NCI-H1694 (cell line): ENCODE measurements around the gene SETDB2.
A peak's percentile ranks its signal among the peaks of the same experiment; 100 is the strongest.
"Not testable (repeated sequence)": the region's sequence is repeated elsewhere in the genome, so short reads cannot be mapped to it uniquely, and the experiment has no call there.

Source experiments
- DNase-seq: peaks from one replicate; lab custom pipeline; 2025; lab: John Stamatoyannopoulos, UW

The SETDB2 gene

GRCh38 chr13:49476529-49476928, 32.5 kb downstream of the SETDB2 start:
- DNase-seq, result no peak

GRCh38 chr13:49481788-49482187, 37.7 kb downstream of the SETDB2 start:
- DNase-seq, result no peak

GRCh38 chr13:49488563-49488962, 44.5 kb downstream of the SETDB2 start:
- DNase-seq, result no peak

GRCh38 chr13:49494645-49495044, 50.6 kb downstream of the SETDB2 start:
- no peak for DNase-seq

GRCh38 chr13:49495783-49496762, 52.0 kb downstream of the SETDB2 start, which contains the start of gene PHF11:
TSS of gene PHF11 (plus strand) at chr13:49495953. CDS start at chr13:49496002, 49 bp downstream.
- DNase-seq, result no peak

- not testable (repeated sequence) for DNase-seq
These were observed 52.8 kb downstream of the SETDB2 start for GRCh38 chr13:49496837-49497236.

- DNase-seq, result no peak
These were observed 53.2 kb downstream of the SETDB2 start for GRCh38 chr13:49497272-49497671.

GRCh38 chr13:49498206-49498605, 54.1 kb downstream of the SETDB2 start:
- no peak for DNase-seq

GRCh38 chr13:49499889-49500660, 56.0 kb downstream of the SETDB2 start:
- DNase-seq, result no peak

GRCh38 chr13:49502954-49503353, 58.9 kb downstream of the SETDB2 start:
- no peak for DNase-seq

- DNase-seq, result no peak
These were observed 59.9 kb downstream of the SETDB2 start for GRCh38 chr13:49503951-49504350.

- no peak for DNase-seq
These were observed 68.5 kb downstream of the SETDB2 start for GRCh38 chr13:49512578-49512977.

GRCh38 chr13:49516467-49516866, 72.4 kb downstream of the SETDB2 start:
- peak; percentile 42 for DNase-seq

GRCh38 chr13:49517461-49517860, 73.4 kb downstream of the SETDB2 start:
- no peak for DNase-seq

GRCh38 chr13:49521224-49521623, 77.2 kb downstream of the SETDB2 start:
- no peak for DNase-seq

GRCh38 chr13:49524740-49525501, 80.8 kb downstream of the SETDB2 start:
- DNase-seq, result no peak

- DNase-seq, result no peak
These were observed 83.0 kb downstream of the SETDB2 start for GRCh38 chr13:49527123-49527522.

- no peak for DNase-seq
These were observed 84.1 kb downstream of the SETDB2 start for GRCh38 chr13:49528161-49528560.

- DNase-seq, result no peak
These were observed 86.4 kb downstream of the SETDB2 start for GRCh38 chr13:49530457-49530856.

- DNase-seq, result no peak
These were observed 88.5 kb downstream of the SETDB2 start for GRCh38 chr13:49532593-49532992.

GRCh38 chr13:49533011-49533410, 88.9 kb downstream of the SETDB2 start:
- no peak for DNase-seq
